Femur (tissue), 1 donor: ENCODE data around the gene XAGE3.
"Not testable (repeated sequence)": the region's sequence is repeated elsewhere in the genome, so short reads cannot be mapped to it uniquely, and the experiment has no call there.

Experiments used
- DNase-seq: peaks from one replicate; pipeline ENCODE4 v3.0.0-alpha.2; 2017

Gene XAGE3, protein sequence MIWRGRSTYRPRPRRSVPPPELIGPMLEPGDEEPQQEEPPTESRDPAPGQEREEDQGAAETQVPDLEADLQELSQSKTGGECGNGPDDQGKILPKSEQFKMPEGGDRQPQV

DNA sequence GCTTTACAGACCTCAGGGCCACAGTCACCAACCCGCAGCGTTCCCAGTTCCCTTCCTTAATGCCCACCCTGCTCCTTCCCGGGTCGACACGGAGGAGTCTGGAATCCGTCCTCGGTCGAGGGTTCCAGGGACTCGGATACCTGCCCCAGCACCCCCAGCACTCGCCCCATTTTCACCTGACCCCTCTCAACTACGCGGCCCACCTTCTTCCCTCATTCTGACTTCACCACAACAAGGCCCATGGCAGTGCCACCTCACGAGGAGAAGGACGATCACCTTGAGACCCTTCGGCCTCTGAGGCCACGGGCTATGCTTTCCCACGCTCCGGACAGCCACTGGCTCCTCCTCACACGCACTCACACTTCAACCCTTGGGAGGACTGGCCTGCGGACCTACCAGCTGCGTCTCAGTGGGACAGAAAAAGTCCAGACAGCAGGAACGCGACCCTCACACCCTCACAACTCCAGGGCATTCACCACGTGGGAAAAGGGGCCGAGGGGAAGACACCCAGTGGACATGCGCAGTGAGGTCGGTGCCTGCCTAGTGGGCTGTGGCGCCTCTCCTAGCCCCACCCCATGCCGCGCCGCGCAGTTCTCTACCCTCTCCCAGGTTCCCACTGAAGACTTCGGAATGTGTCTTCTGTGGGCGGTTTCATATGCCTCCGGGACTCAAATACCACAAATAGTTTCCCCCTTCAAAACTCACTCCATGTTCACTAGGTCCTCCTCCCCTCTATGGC lies at the start of gene XAGE3:
Gene XAGE3 (minus strand): TSS at position 474 of the 739 bp plus-strand sequence. CDS start 950 bp downstream, outside the sequence.
- DNase-seq = no peak

DNA sequence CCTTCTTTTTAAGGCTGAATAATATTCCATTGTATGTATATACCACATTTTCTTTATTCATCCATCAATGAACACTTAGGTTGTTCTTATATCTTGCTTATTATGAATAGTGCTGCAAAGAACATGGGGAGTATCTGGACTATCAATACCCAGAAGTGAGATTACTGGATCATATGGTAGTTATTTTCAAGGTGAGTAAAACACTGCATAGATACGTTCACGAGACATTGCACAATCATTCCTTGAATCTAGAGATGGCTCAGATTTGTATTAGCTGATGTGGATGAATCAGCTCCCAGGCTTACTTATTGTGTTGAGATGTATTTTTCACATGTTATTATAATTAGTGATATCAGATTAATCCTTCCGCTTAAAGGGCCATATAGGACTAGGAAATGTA lies 46.8 kb upstream of the XAGE3 start:
- DNase-seq = not testable (repeated sequence)

DNA sequence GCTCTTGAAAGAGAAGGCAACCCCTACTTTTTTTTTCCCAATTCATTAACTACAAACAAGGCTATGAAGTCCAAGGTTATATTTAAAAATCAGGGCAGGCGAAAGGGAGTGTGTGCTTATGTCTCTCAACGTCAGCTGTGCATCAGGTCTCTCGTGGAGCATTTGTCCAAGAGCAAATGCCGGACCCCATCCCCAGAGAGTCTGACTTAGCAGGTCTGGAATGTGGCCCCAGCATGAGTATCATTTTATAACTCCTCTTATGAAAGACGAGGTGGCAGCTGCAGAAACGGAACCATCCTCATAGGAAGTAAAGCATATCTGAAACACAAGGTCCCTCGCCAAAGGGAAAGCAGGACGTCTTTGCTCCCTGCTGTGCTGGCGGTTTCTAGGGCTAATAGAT lies 45.8 kb upstream of the XAGE3 start:
- not testable (repeated sequence) for DNase-seq

DNA sequence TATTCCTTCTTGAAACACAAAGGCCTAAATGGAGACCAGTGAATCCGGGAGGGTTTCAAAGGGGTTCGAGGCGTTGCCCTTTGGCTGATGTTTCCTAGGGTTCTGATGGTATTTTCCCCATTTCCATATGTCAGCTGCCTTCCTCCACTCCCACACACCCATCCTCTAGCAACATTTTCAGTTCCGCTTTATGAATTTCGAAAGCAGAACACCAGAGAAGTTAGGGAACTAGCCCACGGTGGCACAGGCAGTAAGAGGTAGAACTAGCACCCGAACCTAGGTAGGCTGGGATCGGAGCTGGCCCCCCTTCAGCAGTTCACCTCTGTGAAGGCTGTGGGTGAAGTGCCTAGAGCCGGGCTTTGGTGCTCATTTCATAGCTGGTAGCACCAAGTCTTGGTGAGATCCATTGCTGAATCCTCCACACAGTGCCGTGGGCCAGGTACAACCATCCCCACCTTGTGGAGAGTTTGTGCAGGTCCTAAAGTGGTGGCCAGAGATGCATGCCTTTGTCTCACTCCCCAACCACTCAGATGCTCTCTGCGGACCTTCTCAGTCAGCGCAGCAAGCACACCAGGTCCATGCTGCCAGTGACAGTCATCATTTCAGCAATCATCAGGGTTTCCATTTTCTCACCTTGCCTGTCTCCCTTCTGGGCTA lies 41.6 kb upstream of the XAGE3 start:
- not testable (repeated sequence) for DNase-seq

DNA sequence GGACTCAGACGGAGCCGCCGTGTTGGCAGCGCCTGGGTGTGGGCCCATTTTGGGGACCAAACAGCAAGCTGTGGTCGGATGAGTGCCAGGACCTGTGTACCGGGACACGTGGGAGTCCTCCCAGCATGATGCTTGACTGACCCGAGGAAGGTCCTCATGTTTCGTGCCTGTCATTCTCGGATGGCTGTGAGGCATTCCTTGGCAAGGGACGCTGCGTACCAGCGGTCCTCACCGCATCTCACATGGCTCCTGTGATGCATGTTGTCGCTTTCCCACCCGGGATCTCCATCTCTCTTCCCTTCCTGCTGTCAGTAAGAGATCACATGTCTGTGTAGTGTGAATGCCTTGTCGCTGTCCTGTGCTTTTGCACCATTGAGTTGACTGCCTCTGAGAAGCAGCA lies 40.0 kb upstream of the XAGE3 start:
- not testable (repeated sequence) for DNase-seq

DNA sequence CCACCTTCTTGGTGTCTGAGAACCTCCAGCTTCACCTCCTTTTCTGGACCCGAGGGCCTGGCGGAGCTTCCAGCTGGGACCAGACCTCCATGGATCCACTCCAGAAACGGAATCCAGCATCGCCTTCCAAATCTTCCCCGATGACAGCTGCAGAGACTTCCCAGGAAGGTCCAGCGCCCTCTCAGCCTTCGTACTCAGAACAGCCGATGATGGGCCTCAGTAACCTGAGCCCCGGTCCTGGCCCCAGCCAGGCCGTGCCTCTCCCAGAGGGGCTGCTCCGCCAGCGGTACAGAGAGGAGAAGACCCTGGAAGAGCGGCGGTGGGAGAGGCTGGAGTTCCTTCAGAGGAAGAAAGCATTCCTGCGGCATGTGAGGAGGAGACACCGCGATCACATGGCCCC lies 39.3 kb upstream of the XAGE3 start:
- DNase-seq = not testable (repeated sequence)

DNA sequence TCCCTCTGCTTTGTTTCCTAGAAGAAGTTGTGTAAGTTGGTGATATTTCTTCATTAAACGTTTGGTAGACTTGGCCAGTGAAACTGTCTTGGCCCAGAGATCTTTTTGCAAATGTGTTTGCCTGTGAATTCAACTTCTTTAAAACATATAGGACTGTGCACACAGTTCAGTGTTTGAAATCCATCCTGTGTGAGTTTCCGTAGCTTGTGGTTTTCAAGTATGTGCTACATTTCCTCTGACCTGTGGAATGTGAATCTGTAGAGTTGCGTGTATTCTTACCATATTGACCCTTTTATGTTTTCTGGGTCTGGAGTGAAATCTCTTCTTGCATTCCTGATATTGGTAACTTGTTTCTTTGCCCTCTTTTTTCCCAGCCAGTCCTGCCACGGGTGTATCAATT lies 38.2 kb upstream of the XAGE3 start:
- DNase-seq = not testable (repeated sequence)

DNA sequence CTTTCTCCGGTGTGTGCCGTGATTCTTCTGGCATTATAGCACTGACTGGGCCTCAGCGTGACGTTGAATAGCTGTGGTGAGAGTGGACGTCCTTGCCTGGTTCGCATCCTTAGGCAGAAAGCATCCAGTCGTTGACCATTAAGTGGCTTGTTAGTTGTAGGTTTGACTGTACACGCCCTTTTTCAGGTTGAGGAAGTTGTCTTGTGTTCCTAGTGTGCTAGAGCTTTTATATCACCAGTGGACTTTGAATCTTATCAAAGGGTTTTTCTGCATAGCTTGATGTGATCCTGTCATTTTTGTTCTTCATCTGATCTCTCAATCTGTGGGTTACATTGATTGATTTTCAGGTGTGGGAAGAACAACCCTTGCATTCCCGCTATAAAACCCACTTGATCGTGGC lies 37.6 kb upstream of the XAGE3 start:
- not testable (repeated sequence) for DNase-seq

DNA sequence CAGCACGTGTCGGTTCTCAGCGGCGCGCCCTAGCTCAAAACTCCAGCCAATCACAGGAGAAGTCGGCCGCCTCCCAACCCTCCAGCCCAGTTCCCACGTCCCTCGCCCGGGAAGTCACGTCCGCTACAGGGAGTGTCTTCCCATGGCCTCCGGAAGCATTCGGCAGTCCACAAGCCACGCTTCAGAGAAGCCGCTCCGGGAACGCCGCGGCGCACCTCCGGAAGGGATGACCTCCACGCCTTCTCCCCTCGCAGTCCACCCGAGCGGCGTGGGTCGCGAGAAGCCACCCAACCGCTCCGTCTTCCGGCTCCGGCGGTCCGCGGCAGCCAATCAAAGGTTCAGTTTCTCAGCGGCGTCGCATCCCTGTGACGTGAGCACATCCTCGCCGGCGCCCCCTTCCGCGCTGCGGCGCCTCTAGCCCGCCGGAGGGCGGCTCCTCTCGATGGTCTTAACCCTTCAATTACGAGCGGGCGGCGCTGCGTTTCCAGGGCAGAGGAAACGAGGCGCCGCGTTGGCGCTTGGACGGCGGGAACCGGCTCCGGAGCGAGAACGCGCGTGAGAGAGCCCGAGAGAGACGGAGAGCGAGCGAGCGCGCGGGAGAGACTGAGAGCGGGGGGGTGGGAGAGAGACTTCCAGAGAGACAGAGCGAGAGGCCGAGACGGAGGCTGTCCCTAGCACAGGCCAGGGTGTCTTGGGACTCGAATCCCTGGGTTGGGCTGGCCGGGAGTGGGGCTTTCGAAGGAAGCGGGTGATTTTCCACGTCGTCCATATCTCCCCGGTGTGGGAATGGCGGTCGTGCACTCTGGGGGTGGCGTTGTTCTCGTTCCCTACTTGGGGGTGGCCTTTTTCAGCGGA lies 29.2 kb upstream of the XAGE3 start, which contains the start of gene FAM156B:
Gene FAM156B (plus strand): TSS at position 476 of the 855 bp plus-strand sequence. CDS start 9,896 bp downstream, outside the sequence.
- DNase-seq = not testable (repeated sequence)

DNA sequence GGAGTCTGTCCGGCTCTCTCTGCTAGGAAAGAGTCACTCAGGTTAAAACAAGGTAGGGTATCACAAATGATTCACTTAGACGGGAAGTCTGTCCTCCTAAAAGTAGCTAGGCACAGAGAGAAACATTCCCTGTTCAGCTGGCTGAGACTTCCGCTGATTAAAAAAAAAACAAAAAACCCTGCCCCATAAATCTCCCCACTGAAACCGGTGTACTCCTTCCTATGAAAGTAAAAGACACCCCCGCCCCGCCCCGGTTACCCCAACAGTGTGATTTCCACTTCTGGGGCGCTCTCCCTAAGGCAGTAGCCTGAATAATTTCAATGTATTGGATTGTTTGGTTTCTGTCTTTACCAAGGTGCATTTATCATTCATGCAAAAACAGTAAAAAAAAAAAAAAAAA lies 28.6 kb upstream of the XAGE3 start:
- DNase-seq = not testable (repeated sequence)

DNA sequence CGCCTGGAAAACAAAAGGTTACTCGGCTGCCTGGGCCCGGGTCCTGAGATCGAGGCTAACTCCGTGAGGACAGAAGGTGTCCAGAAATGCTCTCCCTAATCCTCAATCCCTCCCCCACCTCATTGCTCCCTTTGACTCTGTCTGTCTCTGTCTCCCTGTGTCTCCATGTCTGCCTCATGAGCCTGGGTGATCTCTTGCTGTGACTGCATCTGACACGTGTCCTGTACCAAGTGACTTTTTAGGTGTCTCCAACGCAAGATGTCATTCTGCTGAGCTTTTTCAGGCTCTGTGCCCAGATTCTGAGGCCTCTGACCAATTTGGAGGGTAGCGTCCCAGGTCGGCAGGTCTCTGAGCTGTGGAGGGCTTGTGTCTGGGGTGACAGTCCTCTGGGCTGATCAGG lies 20.2 kb upstream of the XAGE3 start:
- DNase-seq = not testable (repeated sequence)

DNA sequence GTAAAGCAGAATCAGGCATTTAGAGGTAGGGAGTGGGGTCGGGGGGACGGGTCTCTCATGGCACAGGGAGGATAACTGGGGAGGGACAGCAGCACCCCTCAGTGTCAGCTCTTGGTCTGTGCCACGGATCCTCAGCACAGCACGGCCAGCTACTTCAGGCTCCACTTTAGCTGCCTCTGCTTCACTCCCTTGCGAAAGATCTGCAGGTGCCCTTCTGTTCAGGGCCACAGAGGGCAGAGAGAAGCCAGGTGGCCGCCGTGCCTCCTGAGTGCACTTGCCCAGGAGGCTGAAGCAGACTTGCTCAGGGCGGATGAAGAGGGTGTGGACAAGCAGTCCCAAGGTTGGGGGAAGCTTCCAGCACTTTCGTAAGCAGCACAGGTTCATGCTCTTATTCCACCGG lies 19.6 kb upstream of the XAGE3 start:
- not testable (repeated sequence) for DNase-seq

DNA sequence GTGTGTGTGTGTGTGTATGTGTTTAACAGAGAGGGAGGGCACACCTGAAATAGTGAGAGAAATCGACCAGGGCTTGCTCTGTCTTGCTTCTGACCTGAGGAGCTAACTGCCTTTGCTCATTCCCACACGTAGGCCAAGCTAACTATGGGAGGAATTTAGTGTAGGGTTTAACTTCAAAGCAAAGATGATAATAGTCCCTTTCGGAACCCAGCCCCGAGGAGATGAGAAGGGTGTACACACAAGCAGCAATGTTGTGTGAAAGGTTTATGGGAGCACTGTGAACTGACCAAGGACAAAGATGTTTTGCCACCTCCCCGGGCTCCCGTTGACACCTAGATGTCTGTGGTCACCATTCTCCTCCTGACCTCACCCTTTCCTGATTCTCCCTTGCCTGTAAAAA lies 8.5 kb upstream of the XAGE3 start:
- DNase-seq = not testable (repeated sequence)

DNA sequence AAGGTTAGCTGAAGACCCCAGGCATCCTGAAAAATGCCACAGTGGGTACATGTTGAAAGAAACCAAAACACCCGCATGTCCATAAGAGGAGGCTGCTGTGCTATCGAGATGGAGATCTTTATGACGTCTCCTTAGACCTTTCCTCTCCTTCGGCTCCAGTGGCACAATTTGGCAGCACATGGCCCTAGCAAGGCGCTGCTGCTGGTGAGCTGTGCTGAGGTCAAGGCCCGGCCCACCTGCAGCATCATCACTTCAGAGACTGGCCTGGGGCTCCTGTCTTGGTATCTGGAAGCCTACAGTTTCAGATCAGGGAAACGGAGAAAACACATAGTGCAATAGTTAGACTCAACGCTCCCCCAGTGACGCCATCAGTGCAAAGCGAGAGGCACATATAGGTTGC lies 7.6 kb upstream of the XAGE3 start:
- DNase-seq = not testable (repeated sequence)

DNA sequence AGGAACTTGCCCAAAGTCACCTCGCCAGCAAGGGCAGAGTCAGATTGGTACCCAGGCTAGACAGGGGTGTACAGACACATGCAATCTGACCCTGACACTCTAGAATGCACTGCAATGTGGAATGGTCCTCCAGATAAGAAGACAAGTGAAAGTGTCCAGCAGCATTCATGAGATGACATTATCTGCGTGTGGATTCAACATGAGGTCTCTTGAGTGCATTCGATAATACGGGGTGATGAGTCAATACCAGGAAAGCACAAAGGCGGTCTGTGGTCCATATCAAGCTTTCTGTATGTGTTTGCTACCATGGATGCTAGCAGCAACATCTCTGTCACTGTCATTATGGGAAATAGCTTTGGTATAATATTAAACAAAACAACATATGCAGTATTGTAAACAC lies 6.8 kb upstream of the XAGE3 start:
- DNase-seq = no peak

DNA sequence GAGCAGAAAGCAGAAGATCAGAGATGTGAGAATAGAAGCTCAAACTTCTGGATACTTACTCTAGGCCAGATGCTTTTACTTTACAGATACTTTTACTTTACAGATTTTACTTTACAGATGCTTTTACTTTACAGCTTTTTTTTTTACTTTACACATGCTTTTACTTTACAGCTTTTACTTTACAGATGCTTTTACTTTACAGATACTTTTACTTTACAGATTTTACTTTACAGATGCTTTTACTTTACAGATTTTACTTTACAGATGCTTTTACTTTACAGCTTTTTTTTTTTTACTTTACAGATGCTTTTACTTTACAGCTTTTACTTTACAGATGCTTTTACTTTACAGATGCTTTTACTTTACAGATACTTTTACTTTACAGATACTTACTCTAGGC lies 5.9 kb upstream of the XAGE3 start:
- not testable (repeated sequence) for DNase-seq

DNA sequence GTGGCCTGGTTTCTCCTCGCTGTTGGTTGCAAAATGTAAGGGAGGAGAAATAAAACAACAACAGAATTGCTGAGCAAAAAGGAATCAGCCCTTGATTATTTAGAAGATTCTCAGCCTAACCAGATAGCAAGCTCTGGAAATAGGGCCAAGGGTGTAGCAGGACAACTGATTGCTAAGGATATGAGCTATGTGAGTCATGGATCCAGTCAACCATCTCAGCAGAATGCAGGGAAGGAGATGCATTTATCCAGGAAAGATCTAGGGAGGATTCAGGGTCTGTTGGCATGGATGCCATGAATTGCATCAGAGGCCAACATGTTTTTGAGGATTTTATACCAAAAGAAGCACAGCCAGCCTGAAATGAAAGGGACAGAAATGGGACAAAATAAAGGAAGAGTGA lies 2.2 kb upstream of the XAGE3 start:
- no peak for DNase-seq

DNA sequence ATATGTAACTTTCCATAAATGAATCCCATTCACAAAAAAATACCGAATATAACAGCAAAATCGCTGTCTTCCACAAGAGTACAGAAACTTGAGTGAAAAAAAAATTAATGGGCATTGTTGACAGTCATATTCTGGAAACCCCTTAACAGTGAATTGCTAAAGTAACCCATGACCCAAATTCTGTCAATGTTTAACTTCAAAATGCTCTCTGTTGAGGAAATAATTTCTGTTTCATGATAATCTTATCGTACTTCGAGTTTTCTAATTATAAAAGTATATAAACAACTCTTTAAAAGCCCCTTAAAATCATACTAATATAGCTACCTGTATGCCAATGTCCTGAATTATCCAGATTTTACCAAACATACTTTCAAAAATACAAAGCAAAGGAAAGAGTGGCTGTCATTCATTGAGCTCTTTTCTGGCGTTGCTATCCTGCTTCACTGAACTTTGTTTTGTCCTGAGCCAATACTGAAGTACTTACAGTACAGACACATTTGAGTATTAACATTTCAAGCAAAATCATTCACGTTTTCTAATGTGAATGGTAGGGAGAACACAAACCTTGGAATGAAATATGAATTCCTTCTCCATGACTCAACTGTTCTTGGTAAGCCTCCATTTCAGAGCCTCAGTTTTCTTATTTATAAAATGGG lies 2.4 kb downstream of the XAGE3 start:
- no peak for DNase-seq

DNA sequence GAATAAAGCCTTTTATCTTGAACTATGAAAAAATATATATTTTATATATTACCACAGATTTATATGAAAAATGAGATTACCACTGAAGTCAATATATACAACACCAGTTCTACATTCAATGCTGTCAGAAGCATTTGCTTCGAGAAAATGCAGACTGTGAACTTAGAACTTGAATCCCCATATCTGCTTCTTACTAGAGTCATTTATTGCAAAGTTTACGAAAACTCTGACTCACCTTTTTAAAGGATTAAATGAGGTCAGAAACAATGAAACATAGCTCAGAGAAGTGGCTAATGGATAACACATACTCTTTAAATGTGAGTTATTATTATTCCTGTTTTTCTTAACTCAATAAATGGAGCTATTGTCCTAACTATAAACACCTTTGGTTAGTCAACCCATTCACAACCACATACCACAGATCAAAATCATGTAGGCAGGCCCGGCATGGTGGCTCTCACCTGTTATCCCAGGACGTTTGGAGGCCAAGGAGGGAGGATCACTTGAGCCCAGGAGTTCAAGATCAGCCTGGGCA lies 10.8 kb downstream of the XAGE3 start:
- not testable (repeated sequence) for DNase-seq

DNA sequence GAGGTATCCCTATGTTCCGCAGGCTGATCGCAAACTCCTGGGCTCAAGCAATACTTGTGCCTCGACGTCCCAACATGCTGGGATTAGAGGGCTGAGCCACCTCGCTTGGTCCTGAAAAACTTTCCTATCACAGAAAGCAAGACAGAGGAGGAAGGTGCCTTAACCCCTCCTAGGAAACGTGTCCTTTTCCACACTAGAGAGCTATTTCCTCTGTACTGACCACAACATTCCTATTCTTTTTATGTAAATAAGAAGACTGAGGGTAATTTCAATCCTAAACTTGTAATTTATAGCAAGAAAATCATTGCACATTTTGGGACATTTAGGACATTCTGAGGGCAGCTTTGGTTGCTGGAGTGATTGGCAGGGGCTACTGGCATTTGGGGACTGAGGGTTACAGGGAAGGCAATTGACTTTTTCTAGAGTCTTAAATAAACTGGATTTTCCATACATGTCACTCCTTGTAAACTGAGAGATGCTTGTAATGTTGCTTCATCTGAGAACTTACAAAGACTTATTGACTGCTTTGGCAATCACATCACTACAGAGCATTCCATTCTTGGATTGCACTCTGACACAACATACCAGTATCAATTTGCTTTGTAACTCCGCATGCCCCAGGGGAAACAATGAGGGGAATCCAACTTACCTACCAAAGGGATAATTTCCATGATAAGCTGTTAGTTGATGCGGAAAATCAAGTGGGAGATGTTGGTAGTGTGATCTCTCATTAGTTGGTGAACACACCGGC lies 15.6 kb downstream of the XAGE3 start:
- DNase-seq = no peak

DNA sequence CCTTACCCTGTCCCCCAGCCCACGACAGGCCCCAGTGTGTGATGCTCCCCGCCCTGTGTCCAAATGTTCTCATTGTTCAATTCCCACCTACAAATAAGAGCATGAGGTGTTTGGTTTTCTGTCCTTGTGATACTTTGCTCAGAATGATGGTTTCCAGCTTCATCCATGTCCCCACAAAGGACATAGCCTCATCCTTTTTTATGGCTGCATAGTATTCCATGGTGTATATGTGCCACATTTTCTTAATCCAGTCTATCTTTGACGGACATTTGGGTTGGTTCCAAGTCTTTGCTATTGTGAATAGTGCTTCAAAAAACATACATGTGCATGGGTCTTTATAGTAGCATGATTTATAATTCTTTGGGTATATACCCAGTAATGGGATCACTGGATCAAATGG lies 24.3 kb downstream of the XAGE3 start:
- DNase-seq = not testable (repeated sequence)
